HCT116 (cell line): ENCODE measurements around the gene RBM15B. TPM values are rescaled to one million over a fixed set of nuclear protein-coding genes. Genes with fewer than 3 reads are reported as not detected.

ENCODE experiments used
- ATAC-seq: fragments of 200-7000 bp; cut with Tn5 transposase; 2 replicates; pipeline ENCODE4 v1.9.1; 2020; ENCODE audit warnings: mild to moderate bottlenecking, moderate library complexity
- BruUV-seq: library from RNA; stranded (reverse); fragments of 400-500 nt; replicated peaks from 2 replicates; lab custom pipeline; 2021; lab: Mats Ljungman, UMichigan
- CTCF ChIA-PET: fragments of 300-600 bp; sonication (Branson Sonifier 250); formaldehyde crosslinking; loops from one replicate; lab custom pipeline; 2021; ENCODE audit warnings: antibody characterized with exemption; lab: Charles Lee
- POLR2A ChIA-PET: fragments of 300-600, 350-600 bp; sonication (Branson Sonifier 250); formaldehyde crosslinking; loops from one replicate; lab custom pipeline; 2021; ENCODE audit warnings: antibody characterized with exemption; lab: Charles Lee
- RAD21 ChIA-PET, 2 experiments: fragments of 300-600 bp; sonication (Branson Sonifier 250); formaldehyde crosslinking; loops; one replicate each; lab custom pipeline; 2023; ENCODE audit warnings: low total read pairs in 2 of 2; ENCODE audit not compliant: uncharacterized antibody in 2 of 2, unreplicated experiment in 2 of 2, low non-redundant PET in 1 of 2; lab: Charles Lee
- DNase-seq: peaks from one replicate; pipeline ENCODE4 v3.0.0-alpha.2; 2010; ENCODE audit warnings: low read depth, low spot score
- H2AFZ ChIP-seq: fragments of 200-600 bp; shearing (Covaris generic), sonication (generic); 2 replicates; pipeline ENCODE4 v1.6.1; 2017; ENCODE audit warnings: low read depth, mixed run types, mixed read lengths, antibody characterized with exemption, low read length; ENCODE audit not compliant: poor library complexity, severe bottlenecking
- H3K27ac ChIP-seq: 2 replicates; pipeline ENCODE4 v1.5.1; 2012; ENCODE audit warnings: low read depth, low read length
- H3K27me3 ChIP-seq: fragments of 200-600 bp; sonication (generic); 2 replicates; pipeline ENCODE4 v1.6.1; 2016; ENCODE audit warnings: mixed run types, low read length, mixed read lengths; ENCODE audit not compliant: insufficient read depth
- H3K36me3 ChIP-seq, 2 experiments: fragments of 200-500 bp in 1 of 2; fragments of 200-600 bp in 1 of 2; sonication (Bioruptor generic) in 1 of 2; sonication (generic) in 1 of 2; 2 replicates each; pipeline versions ENCODE4 v1.5.1 to v1.6.1; 2014 to 2016; ENCODE audit warnings: low read length in 2 of 2, inconsistent platforms in 1 of 2, mixed read lengths in 1 of 2, mixed run types in 1 of 2; ENCODE audit not compliant: insufficient read depth in 2 of 2, control insufficient read depth in 1 of 2
- H3K4me1 ChIP-seq, 2 experiments: fragments of 200-600 bp in 1 of 2; sonication (generic) in 1 of 2; 2 replicates each; pipeline versions ENCODE4 v1.5.1 to v1.6.1; 2012 to 2017; ENCODE audit warnings: low read length in 2 of 2, inconsistent platforms in 1 of 2, mild to moderate bottlenecking in 1 of 2, mixed read lengths in 1 of 2, mixed run types in 1 of 2, moderate library complexity in 1 of 2; ENCODE audit not compliant: insufficient read depth in 2 of 2, control insufficient read depth in 1 of 2
- H3K4me2 ChIP-seq: fragments of 200-600 bp; sonication (generic); 2 replicates; pipeline ENCODE4 v1.6.1; 2017; ENCODE audit warnings: mixed run types, low read length, mixed read lengths
- H3K4me3 ChIP-seq, 2 experiments: fragments of 200-600 bp in 1 of 2; sonication (generic) in 1 of 2; replicated peaks in 1 of 2; 2 replicates each; pipeline ENCODE4 v1.5.1; 2011 to 2016; ENCODE audit warnings: low read length in 2 of 2, control low read depth in 1 of 2, low read depth in 1 of 2, mild to moderate bottlenecking in 1 of 2, mixed read lengths in 1 of 2, mixed run types in 1 of 2
- H3K79me2 ChIP-seq: fragments of 200-600 bp; sonication (generic); 2 replicates; pipeline ENCODE4 v1.6.1; 2017; ENCODE audit warnings: mild to moderate bottlenecking, mixed run types, low read length, moderate library complexity, mixed read lengths; ENCODE audit not compliant: insufficient read depth
- H3K9ac ChIP-seq: fragments of 200-600 bp; sonication (generic); 2 replicates; pipeline ENCODE4 v1.6.1; 2016; ENCODE audit warnings: low read length, mixed read lengths
- H3K9me2 ChIP-seq: fragments of 200-600 bp; sonication (generic), shearing (Covaris generic); 2 replicates; pipeline ENCODE4 v1.6.1; 2017; ENCODE audit warnings: mixed run types, mild to moderate bottlenecking, moderate library complexity; ENCODE audit not compliant: insufficient read depth
- H3K9me3 ChIP-seq, 2 experiments: fragments of 200-500 bp in 1 of 2; fragments of 200-600 bp in 1 of 2; sonication (Bioruptor generic) in 1 of 2; sonication (generic) in 1 of 2; 2 replicates each; pipeline ENCODE4 v1.6.1; 2014 to 2017; ENCODE audit warnings: low read length in 2 of 2, mixed read lengths in 2 of 2, inconsistent platforms in 1 of 2, low read depth in 1 of 2, mild to moderate bottlenecking in 1 of 2, mixed run types in 1 of 2, moderate library complexity in 1 of 2; ENCODE audit not compliant: control insufficient read depth in 1 of 2, insufficient read depth in 1 of 2
- H4K20me1 ChIP-seq: fragments of 200-600 bp; sonication (generic), shearing (Covaris generic); 2 replicates; pipeline ENCODE4 v1.6.1; 2017; ENCODE audit warnings: mixed run types, mild to moderate bottlenecking, moderate library complexity; ENCODE audit not compliant: insufficient read depth
- CBX3 ChIP-seq: IDR thresholded peaks from 2 replicates; pipeline ENCODE4 v1.6.1; 2012; ENCODE audit warnings: low read depth
- CEBPB ChIP-seq: IDR thresholded peaks from 2 replicates; pipeline ENCODE4 v1.6.1; 2012; ENCODE audit warnings: low read depth
- CTCF ChIP-seq, 3 experiments: fragments of 200-600 bp in 1 of 3; sonication (generic) in 1 of 3; IDR thresholded peaks in 2 of 3; conservative IDR thresholded peaks in 1 of 3; 2 replicates each; pipeline ENCODE4 v1.5.1; 2012 to 2017; ENCODE audit warnings: low read depth in 2 of 3, low read length in 2 of 3, antibody characterized with exemption in 1 of 3, borderline replicate concordance in 1 of 3, control low read depth in 1 of 3, mild to moderate bottlenecking in 1 of 3, mixed read lengths in 1 of 3, mixed run types in 1 of 3, moderate library complexity in 1 of 3; ENCODE audit not compliant: insufficient read depth in 1 of 3
- EGR1 ChIP-seq: IDR thresholded peaks from 2 replicates; pipeline ENCODE4 v1.6.1; 2012; ENCODE audit warnings: low read depth
- ELF1 ChIP-seq: IDR thresholded peaks from 2 replicates; pipeline ENCODE4 v1.6.1; 2012; ENCODE audit warnings: low read depth, borderline replicate concordance
- EZH2phosphoT487 ChIP-seq: fragments of 200-600 bp; IDR thresholded peaks from 2 replicates; pipeline ENCODE4 v1.6.1; 2018; ENCODE audit warnings: antibody characterized with exemption, borderline replicate concordance
- FOSL1 ChIP-seq: IDR thresholded peaks from 2 replicates; pipeline ENCODE4 v1.6.1; 2012; ENCODE audit warnings: low read depth
- JUND ChIP-seq: IDR thresholded peaks from 2 replicates; pipeline ENCODE4 v1.6.1; 2012
- POLR2AphosphoS5 ChIP-seq: IDR thresholded peaks from 2 replicates; pipeline ENCODE4 v1.6.1; 2011; ENCODE audit warnings: mild to moderate bottlenecking, low read depth, low read length, moderate library complexity
- SIN3A ChIP-seq: IDR thresholded peaks from 2 replicates; pipeline ENCODE4 v1.6.1; 2012; ENCODE audit warnings: low read depth
- SP1 ChIP-seq: IDR thresholded peaks from 2 replicates; pipeline ENCODE4 v1.6.1; 2012; ENCODE audit warnings: low read depth
- SRF ChIP-seq: IDR thresholded peaks from 2 replicates; pipeline ENCODE4 v1.6.1; 2012; ENCODE audit warnings: low read depth
- TCF7L2 ChIP-seq: IDR thresholded peaks from 2 replicates; pipeline ENCODE4 v1.7.0; 2011; ENCODE audit warnings: borderline replicate concordance, inconsistent platforms; ENCODE audit not compliant: insufficient read depth, insufficient read length; ENCODE audit errors: extremely low read depth
- ZFX ChIP-seq: fragments of 450-650 bp; IDR thresholded peaks from 2 replicates; pipeline ENCODE4 v1.6.1; 2017
- ZNF274 ChIP-seq: fragments of 200-500 bp; sonication (Bioruptor generic); IDR thresholded peaks from 2 replicates; pipeline ENCODE4 v1.6.1; 2014; ENCODE audit warnings: mild to moderate bottlenecking, low read depth, low read length, inconsistent platforms
- intact Hi-C: fragments of 100-400 bp; cut with micrococcal nuclease; formaldehyde crosslinking; loops from 2 replicates; pipeline ENCODE4 v1.10.0; 2022
- total RNA-seq: library from RNA; stranded (reverse); gene quantifications from one replicate; pipeline ENCODE4 v1.2.1, GENCODE V29; 2021; ENCODE audit not compliant: unreplicated experiment

Gene RBM15B
- total RNA-seq, 1 experiment from 2014 or later = 24.1 TPM

DNA sequence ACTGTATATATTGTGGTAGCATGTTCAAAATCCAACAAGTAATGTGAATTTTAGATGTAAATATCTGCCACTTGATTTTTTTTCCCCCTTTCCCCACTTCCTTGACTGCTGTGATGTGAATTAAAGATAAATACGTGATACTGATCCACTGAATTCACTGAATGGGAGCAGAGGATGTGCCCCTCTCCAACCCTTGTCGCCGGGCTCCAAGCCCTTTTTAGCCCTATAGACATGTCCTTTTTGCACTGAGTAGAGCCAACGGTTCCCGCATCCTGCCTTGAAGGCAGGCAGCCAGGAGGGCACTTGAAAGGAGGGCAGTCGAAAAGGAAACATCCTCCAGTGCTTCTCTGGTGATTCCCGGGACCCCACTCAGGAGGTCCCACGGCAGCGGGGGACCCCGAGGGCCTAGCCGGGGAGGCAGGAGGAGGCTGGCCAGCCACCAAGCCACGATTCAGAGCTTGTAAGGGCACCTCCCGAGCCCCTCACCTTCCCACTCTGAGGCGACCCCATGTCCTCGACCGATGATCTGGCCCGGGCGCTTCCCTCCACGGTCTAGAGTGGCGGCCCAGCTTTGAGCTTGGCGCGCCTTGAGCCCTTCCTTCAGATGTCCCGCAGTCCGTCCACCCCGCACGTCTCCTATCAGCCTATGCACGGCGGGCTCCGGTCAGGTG, 6.9 kb upstream of the RBM15B start:
- ChIA-PET CTCF (interaction anchor here (1.4 to 2.1 kb wide), 4 partner anchors 12 to 768 kb away, joined by 4 to 10 read pairs (median 6); no protein-coding TSS in a partner anchor), RAD21 (no interaction called here), POLR2A (no interaction called here)
- intact Hi-C loops = loop anchor here (2.0 to 10.0 kb wide), 2 partner anchors 767 to 1029 kb away; partner anchors contain the start of genes CYB561D2, MAPKAPK3, NPRL2 and TMEM115
- TSS peak; percentile 82 for BruUV-seq
- Histone ChIP-seq H3K36me3 (peaks cover 0 to 28% of the 10 kb centered on the region in 2 experiments; a peak in 3 of 4 replicates), H3K4me2 (peak overlapping the region; percentile 82), H3K27ac (peak overlapping the region; percentile 86), H2AFZ (no peak overlapping the region), H3K79me2 (peaks cover 39% of the 10 kb centered on the region), H3K9me2 (no peaks in the 10 kb centered on the region), H3K9ac (peak overlapping the region; percentile 99), H3K4me1 (peaks cover 15 to 39% of the 10 kb centered on the region in 2 experiments; a peak in 3 of 4 replicates), H3K4me3 (peak overlapping the region; percentile 97 to 99), H3K9me3 (no peaks in the 10 kb centered on the region), H3K27me3 (no peaks in the 10 kb centered on the region), H4K20me1 (no peaks in the 10 kb centered on the region)
- TF ChIP-seq TCF7L2 (peak; percentile 59), ZFX (peak; percentile 72; the same call in 1 of the 2 replicates), ELF1 (no peak)
- DNase-seq (no peak), ATAC-seq (peak; percentile 38)

DNA sequence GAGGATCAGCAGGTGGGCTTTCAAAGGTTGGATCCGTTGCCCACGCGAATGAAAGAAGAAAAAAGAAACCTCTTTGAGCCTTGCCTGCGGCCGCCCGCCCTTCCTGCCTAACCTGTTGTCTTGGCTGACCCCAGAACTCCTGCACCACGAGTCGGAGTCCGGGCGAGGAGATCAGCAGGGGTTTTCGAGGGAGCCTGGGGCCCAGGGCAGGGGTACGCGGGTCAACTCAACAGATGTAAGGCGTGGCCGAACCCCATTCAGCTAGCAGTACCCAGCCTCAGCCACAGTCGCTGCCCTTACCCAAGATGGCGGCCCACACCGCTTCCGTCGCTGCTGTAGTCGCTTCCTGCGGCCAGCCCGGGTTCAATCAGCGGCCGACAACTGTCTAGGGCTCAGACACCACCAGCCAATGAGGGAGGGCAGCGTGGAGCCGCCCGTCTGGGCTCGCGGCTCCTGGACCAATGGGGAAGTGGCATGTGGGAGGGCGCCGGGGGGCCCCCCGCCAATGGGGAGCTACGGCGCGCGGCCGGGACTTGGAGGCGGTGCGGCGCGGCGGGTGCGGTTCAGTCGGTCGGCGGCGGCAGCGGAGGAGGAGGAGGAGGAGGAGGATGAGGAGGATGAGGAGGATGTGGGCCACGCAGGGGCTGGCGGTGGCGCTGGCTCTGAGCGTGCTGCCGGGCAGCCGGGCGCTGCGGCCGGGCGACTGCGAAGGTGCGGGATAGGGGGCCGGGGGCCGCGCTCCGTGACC, 6.2 kb upstream of the RBM15B start, which contains the start of gene MANF:
Gene MANF, plus strand, starts transcription at position 566 of the 748 bp plus-strand sequence. Its CDS starts 52 bp downstream, at position 618.
- peak within 1 kb of the TSS; percentile 99 for H3K9ac ChIP-seq
- no peaks in the 10 kb centered on the region for H3K9me2 ChIP-seq
- peak within 1 kb of the TSS; percentile 97 to 99 for H3K4me3 ChIP-seq
- H3K79me2 ChIP-seq = peaks cover 39% of the 10 kb centered on the region
- H2AFZ ChIP-seq = no peak within 1 kb of the TSS
- H3K27me3 ChIP-seq = no peaks in the 10 kb centered on the region
- H3K4me2 ChIP-seq = peak within 1 kb of the TSS; percentile 82
- peak; percentile 95 for DNase-seq
- peak; percentile 93 for ATAC-seq
- H4K20me1 ChIP-seq = no peaks in the 10 kb centered on the region
- peaks cover 0 to 34% of the 10 kb centered on the region in 2 experiments; a peak in 3 of 4 replicates for H3K36me3 ChIP-seq
- peak within 1 kb of the TSS; percentile 86 for H3K27ac ChIP-seq
- H3K4me1 ChIP-seq = peaks cover 15 to 39% of the 10 kb centered on the region in 2 experiments; a peak in 3 of 4 replicates
- intact Hi-C loops = loop anchor here (2.0 to 10.0 kb wide), 5 partner anchors 117 to 1030 kb away; partner anchors contain the start of genes CYB561D2, DCAF1, MAPKAPK3 and NPRL2
- no TSS peak for BruUV-seq
- ChIA-PET POLR2A (interaction anchor here (0.6 to 1.7 kb wide), 8 partner anchors 37 to 768 kb away, joined by 3 to 6 read pairs (median 4); partner anchors contain the start of genes DCAF1 and MAPKAPK3), CTCF (interaction anchor here (0.6 to 2.1 kb wide), 6 partner anchors 13 to 769 kb away, joined by 3 to 10 read pairs (median 4); no protein-coding TSS in a partner anchor), RAD21 (interaction anchor here in 1 of 2 experiments (0.6 to 1.0 kb wide), 2 partner anchors 116 to 768 kb away, joined by 3 read pairs; partner anchors contain the start of gene MAPKAPK3)
- H3K9me3 ChIP-seq = no peaks in the 10 kb centered on the region
- TF ChIP-seq SP1 = no peak
- no peak for TF ChIP-seq SIN3A
- TF ChIP-seq JUND = no peak
- no peak for TF ChIP-seq SRF
- no peak for TF ChIP-seq ZNF274
- no peak for TF ChIP-seq ELF1
- peak; percentile 84 for TF ChIP-seq POLR2AphosphoS5
- no peak for TF ChIP-seq CEBPB
- TF ChIP-seq CTCF (IDR thresholded peaks at IDR 0.05 in 2 of 3, conservative IDR thresholded peaks at IDR 0.05 in 1 of 3; ENCODE audit: borderline replicate concordance in 1 of 3, insufficient read depth in 1 of 3, low read depth in 2 of 3, low read length in 2 of 3) = no peak
- no peak for TF ChIP-seq CBX3
- TF ChIP-seq ZFX = peak; percentile 63; the same call in 1 of the 2 replicates
- no peak for TF ChIP-seq FOSL1
- TF ChIP-seq EGR1 = no peak
- TF ChIP-seq EZH2phosphoT487 = no peak
